Stimulated activated CD4-positive, alpha-beta T cell treated with anti-CD3 and anti-CD28 coated beads, Interleukin-15, amount 100 ng/mL, for 24 hours (primary cell): ENCODE data around the gene MGAT4C.
"Not testable (repeated sequence)": the region's sequence is repeated elsewhere in the genome, so short reads cannot be mapped to it uniquely, and the experiment has no call there.

Experiments used
- DNase-seq: peaks from one replicate; pipeline ENCODE4 v3.0.0-alpha.2; 2020

Gene MGAT4C

DNA sequence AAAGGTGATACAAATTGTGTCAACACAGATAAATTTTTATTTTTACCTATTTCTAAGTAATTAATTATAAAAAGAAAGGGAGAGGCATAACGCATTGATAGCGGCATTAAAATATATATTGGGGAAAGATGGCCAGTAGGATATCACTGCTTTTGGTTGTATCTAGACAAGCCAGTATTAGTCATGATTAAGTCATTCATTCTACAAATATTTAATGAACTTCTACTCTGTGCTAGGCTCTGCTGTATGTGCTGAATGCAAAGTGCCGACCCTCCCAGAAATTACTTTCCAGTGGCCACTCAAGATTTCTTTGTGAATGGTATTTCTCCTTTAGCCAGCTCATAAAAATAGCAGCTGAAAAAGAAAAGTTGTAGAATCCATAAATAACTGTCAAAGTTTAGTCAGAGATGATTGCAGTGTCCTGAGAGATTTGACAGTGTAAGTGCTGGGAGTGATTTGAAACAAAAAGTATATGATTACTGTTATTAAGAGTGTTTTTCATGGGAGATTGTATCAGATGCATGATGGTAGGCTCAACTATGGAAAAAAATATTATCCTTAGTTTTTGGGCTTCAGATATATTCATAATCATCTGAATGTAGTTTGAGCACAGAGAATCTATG, 133.2 kb downstream of the MGAT4C start:
- DNase-seq, result no peak

DNA sequence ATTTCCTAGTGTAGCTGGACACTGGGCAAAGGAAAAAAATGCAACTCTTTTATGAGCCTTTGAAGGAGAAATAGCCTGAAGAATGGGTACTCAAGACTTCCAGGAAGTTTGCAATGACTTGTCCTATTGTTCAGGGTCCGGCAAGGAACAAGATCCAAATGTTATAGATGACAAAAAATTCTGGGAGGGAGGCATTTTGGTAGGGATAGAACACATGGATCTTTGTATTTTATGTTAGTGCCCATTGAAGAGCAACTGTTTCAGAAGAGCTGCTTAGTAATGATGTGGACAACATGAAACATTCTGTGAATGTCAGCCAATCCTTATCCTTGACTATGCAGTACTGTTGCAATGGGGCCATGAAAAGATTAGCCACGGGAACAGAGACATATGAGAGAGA, 138.0 kb downstream of the MGAT4C start:
- DNase-seq, result no peak

DNA sequence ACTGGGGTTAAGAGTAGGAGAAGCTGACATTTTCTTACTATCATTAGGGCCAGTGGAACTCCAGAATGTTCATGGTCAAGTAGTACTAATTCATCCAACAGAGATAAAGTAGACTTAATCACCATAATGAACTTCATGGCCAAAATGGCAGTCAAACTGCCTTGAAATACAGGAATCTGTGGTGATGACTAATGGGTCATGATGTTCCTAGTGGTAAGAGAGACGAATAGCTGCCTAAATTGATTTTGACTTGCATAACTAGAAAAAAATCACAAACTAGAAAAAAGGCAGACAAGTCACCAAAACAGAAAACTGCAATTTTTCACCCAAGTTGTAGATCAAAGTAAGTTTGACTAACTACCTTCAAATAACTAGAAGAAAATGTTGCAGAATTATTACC, 138.5 kb downstream of the MGAT4C start:
- DNase-seq, result no peak

DNA sequence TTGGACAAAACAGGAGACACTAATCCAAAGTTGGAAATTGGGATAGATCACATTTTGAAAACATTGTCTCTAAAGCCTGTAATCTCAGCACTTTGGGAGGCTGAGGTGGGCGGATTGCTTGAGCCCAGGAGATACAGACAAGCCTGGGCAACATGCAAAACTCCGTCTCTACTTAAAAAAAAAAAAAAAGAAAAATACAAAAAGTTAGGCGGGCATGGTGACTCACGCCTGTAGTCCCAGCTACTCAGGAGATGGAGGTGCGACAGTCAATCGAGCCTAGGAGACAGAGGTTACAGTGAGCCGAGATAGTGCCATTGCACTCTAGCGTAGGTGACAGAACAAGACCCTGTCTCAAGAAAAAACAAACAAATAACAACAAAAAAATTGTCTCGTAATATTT, 152.1 kb downstream of the MGAT4C start:
- DNase-seq, result no peak

DNA sequence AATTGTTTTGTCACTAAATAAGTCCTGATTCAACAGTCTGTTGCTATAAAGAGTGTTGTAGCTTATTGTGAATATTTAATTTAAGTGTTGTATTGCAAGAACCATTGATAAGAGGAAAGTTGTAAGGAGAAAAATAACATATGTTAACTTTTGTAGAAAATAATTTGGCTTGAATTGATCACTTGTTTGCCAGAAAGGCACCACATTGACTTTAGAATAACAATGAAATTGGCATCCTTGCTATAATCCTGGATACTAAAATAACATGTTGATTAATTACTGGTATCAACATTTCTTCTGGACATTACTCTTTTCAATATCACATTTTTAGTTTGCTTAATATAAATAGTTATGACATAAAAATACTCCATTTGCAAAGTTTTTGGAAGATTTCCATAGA, 159.0 kb downstream of the MGAT4C start:
- DNase-seq, result no peak

DNA sequence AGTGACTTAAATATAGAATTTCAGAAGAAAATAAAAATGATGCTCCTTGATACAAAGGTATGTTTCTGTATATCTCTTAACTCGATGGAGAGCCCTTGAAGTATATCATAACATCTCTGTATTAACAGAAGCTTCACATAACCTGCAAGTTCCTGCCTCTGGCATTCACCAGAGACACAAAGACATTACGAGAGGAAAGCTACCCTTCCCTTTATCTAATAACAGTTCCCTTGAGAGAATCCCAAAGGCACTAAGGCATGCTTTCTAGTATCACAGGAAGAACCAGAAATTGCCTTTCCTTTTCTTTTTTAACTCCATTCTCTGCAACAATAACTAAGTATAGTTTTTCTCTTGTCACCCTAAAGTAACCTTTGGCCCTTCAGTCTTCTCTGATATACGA, 164.5 kb downstream of the MGAT4C start:
- no peak for DNase-seq

DNA sequence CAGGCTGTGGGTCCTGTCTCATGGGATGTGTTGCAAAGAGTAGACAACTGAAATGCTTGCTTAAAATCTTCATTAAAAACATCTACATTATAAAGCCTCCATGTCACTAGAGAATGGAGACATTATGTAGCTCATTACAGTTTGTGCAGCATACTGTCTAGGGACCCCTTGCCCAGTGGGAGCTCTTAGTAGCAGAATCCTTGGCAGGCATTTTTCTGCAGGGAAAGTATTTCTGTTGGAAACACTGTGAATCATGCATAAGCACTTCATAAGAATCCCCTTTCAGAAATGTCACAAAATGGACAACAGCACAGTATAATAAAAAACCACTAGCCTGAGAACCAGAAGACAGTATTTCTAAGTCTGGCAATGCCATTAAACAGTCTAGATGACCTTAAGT, 174.3 kb downstream of the MGAT4C start:
- DNase-seq, result no peak

DNA sequence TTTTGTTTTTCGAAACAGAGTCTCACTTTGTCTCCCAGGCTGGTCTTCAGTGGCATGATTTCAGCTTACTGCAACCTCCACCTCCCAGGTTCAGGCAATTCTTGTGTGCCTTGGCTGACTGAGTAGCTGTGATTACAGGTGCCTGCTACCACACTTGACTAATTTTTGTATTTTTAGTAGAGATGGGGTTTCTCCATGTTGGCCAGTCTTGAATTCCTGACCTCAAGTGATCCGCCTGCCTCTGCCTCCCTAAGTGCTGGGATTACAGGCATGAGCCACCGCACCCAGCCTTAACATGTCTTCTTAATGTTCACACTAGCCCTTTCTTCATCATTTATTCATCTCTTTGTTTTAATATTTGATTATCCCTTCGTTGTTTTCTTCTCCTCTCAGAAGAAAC, 197.1 kb downstream of the MGAT4C start:
- not testable (repeated sequence) for DNase-seq

DNA sequence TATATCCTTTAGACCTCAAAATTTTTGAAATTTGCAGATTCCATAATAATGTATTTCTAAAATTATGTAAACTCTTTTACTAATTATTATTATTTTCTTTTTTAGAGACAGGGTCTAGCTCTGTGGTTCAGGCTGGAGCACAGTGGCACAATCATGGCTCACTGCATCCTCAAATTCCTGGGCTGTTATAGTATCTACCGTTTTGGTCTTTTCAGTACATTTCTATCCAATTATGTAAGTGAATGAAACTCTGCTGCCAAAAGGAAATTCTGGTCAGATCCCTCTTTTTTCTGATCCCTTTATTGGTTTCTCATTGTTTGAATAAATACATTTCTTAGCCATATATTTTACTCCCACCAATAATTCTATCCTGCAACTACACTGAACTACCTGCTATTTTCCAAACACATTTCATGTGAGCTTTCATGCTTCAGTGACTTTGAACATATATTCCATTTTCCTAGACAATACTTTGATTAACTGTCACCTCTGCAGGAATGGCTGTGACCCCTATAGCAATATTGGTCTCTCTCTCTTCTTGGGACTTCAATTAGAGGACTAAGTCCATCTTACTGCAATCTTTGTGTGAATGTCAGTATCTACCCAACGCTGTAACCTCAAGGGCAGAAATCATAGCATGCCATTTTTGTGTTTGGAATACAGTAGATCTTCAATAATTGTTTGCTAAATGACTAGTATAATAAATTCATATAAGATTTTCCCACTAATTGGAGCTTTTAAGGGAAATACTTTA, 198.9 kb downstream of the MGAT4C start:
- DNase-seq, result no peak

DNA sequence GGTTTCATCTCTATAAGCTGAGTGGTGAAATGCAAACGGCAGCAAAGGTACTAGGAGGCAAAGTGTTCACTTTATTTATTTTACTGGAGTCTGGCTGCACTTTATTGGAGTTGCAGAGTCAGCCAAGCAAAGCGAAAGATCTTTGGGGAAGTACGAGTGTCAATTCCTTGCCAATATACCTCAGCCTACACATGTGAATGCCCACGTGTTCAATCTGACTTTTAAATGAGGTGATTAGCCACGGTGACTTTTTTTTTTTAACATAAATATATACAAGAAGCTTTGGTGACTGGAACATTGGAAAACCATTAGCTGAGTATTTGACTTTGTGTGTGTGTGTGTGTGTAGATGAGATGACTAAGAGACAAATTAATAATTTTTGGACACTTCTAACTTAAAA, 203.3 kb downstream of the MGAT4C start:
- no peak for DNase-seq

DNA sequence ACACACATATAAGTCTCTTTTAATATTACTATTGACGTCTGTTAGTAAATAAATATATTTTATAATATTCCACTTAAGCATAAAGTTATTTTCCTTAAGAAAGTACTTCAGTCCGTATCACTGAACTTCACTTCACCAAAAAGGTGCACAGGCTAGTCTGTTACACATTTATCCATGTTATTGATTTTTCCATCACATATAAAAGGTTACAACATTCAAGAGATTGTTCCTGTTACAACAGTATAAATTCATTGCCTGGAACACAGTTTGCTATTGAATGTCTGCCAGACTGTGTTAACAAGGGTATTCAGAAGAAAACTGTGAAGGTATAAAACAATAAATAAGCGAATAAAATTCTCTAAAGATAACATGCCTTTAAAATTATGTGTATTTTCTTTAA, 206.2 kb downstream of the MGAT4C start:
- no peak for DNase-seq

DNA sequence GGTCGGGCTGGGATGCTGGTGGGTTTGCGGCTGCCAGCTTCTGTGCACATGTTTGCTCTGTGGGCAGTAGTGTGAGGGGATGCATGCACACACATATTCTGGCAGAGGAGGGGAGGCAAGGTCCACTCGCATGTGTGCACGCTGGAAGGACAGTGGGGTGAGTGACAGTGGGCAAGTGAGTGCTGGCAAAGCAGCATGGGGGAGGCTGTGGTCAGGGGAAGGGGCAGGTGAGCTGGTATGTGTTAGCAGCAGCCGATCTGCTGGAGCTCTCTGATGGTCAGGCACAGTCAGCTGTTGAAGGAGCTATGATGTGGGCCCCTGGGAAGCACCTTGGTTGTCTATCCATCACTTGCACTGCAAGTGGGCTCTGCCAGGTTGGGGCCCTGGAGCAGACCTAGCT, 211.8 kb downstream of the MGAT4C start:
- DNase-seq, result no peak

DNA sequence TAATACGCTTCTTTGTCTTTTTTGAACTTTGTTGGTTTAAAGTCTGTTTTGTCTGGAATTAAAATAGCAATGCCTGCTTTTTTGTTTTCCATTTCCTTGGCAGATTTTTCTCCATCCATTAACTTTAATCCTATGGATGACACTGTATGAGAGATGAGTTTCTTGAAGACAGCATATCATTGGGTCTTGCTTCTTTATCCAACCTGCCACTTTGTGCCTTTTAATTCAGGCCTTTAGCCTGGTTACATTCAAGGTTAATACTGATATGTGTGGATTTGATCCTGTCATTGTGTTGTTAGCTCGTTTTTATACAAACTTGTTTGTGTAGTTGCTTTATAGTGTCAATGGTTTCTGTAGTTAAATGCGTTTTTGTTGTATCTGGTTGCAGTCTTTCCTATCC, 214.1 kb downstream of the MGAT4C start:
- DNase-seq, result no peak

DNA sequence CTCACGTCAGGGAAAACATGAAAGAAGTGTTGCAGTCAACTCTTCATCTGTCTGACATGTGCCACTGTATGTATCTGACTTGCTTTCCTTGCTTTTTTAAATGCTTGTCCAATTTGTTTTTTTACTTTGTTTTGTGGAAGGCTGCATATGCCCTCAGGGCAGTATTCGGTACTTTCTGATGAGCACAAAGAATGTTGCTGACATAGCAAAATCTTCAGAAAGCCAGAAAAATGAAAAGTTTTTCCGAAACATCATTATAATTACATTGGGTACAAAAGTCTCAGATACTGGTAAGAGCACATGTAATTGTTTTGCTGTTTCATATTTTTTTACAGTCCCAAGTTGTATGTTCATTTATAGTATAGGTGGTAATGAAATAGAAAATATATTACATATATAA, 237.8 kb downstream of the MGAT4C start:
- DNase-seq, result no peak

DNA sequence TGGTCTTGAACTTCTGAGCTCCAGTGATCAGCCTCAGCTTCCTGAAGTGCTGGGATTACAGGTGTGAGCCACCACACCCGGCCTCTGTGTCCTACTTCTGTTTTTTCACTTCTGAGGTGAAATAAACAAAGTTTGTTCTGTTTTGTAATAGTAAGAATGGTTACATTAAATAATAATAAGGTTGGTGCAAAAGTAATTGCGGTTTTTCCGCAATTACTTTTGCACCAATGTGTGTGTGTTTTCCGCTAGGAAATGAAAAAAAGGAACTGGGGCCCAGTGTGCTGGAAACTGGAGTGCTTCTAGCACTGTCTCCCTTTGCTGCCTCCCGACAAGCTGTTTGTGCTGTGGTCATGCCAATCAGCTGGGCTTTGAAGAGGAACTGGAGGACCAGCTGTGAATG, 241.2 kb downstream of the MGAT4C start:
- no peak for DNase-seq

DNA sequence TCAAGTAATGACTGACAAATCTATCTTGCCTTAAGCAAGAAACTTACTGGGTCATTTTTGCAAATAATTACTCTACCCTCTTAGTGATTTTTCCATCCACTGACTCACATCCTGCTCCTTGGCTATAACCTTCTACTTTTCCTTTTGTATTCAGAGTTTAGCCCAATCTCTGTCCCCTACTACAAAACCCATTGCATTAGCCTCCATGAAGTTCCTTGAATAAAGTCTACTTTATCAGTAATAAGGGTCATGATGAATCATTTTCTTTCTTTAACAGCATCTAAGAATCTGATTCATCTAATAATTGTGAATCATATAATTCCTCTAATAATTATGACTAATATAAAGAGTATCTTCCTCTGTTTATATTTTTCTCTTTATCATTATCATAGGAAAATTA, 249.5 kb downstream of the MGAT4C start:
- no peak for DNase-seq

DNA sequence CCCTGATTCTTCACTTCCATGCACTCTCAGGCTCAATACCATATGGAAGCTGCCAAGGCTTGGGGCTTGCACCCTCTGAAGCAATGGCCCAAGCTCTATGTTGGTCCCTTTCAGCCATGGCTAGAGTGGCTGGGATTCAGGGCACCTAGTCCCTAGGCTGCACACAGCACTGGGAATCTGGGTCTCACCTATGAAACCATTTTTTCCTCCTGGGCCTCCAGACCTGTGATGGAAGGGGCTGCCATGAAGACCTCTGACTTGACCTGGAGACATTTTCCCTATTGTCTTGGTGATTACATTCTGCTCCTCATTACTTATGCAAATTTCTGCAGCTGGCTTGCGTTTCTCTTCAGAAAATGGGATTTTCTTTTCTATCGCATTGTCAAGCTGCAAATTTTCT, 258.1 kb downstream of the MGAT4C start:
- no peak for DNase-seq

DNA sequence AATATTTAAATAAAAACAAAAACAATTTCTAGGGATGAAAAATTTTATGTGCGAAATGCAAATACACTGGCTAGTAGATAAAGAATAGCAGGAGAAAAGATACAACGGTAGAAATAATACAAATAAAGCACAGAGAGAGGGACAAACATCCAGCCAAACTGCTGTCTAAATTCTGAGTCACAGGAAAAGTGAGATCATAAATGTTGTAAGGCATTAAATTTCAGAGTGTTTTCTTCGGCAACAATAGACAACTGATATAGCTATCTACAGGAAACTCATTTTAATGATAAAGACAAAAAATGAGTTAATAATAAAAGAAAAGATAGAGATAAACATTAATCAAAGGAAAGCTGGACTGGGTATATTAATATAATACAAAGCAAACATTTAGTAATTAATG, 259.9 kb downstream of the MGAT4C start:
- no peak for DNase-seq

DNA sequence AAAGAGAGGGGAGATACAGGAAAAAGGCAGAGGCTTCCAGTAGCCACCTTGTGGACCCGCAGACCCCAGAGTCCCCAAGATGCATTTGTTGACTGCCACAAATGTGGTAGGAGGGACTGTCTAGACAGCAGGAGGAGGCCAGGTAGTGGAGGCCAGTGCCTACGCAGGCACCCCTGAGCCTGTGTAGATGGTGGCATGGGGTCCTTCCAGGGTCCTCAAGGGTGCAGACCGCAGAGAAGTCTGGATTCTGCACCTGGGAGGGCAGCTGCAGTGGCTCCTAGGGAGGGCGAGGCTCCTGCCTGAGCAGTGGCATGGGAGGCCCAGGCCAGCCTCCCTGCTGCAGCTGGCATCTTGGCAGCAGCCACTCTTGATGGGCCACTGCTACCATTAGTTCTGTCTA, 262.4 kb downstream of the MGAT4C start:
- DNase-seq, result no peak

DNA sequence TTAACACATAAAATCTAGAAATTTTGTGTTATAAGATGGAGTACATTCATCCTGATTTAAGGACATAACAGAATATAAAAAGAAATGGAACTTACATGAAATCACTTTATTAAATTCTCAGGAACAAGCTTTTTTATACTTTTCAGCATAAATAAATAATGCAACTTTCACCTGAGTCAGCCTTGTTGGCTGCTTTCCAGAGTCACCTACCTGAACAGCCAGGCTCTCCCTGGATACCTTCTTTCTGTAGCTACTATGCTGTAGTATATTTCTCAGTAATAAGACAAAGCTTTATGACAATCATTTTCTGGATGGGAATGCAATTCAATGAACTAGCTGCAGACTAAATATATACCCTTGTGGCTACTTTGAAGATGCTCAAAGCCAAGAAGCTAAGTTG, 270.2 kb downstream of the MGAT4C start:
- DNase-seq, result no peak

DNA sequence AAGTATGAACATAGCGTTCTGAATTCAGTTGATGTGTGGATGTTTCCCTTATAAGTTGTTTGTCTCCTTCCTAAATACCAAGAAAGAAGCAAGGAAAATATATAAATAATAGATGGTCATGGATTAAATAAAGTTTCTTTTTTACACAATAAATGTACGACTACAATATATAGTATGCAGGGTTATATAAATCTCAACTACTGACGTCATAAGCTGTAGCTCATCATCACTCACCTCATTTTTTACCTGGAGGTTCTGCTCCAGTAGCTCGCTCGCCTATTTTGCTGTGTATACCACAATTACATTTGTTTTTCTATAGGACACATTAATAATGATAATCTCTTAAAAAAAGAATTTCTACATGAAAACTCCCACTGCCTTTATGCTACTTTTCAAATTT, 272.6 kb downstream of the MGAT4C start:
- DNase-seq, result no peak

DNA sequence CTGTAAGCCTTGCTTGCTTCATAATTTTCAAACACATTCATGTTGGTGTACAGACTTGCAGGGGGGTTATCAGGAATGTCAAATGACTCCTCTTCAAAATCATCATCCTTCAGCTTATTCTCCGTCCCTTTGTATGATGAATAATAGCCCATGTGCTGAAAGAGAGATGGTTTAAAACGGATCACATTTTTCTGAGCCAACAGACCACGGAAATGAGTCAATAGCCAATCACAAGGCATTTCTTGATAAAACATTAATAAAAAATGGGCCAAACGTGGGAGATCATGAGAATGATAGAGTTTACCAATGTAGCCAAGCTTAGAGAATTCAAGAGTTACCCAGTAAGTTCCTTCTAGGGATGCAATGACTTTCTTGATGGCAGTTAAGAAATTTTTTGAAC, 276.6 kb downstream of the MGAT4C start:
- no peak for DNase-seq

DNA sequence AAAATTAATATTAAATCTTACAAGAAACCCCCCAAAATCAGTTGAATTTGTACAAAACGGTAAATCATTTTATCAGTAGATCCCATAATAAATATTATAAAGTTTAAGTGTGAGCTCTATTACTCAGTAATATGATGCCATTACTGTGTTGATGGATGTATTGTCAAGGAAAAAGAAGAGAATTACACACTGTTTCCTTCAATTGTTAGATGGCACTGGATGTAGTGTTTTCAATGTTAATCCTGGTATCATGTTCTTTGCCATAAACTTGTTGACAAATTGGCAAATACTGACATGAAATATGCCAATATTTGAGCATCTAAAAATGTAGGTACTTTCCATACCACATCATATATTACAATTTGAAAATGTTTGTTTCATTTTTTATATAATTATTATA, 280.5 kb downstream of the MGAT4C start:
- no peak for DNase-seq

DNA sequence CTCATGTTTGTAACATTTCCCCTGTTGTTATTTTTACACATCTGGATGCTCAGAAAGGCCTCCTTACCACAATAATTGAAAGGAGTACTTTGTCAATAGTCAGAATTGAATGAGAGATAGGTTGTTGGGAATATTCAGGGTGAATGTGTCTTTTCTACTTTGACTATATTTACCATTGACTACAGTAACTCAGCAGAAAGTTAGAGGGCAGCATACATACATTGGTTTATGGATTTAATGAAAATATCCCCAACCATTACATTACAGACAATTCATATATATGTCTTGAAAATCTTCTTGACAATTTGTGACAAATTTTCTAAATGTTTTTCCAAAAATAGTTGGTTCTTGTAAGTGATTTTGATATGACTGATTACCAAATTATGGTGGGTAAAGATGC, 284.4 kb downstream of the MGAT4C start:
- DNase-seq, result no peak

DNA sequence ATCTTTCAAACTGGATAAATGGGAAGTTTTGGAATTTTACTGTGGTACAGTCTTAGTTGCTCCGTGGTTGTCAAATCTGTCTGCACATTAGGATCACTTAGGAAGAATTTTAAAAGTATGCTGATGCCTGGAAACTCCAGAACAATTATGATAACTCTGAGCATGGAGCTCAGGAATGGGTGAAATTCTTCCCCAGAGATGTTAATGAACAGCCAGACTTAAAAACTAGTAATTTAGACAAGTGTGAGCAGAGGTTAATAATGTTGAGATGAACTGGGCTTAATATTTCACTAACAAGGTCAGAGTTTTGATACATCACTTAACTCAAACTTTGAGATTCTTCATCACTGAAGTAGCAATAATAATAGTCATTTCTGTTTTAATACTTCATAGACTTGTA, 287.6 kb downstream of the MGAT4C start:
- no peak for DNase-seq
